CD4-positive, alpha-beta T cell (primary cell): Measurements from ENCODE around the gene HPSE. TPM values are rescaled to one million over a fixed set of nuclear protein-coding genes. Genes with fewer than 3 reads are reported as not detected.

Source experiments
- ATAC-seq: fragments of 200-7000 bp; cut with Tn5 transposase; one replicate; pipeline ENCODE4 v1.10.0; 2022; ENCODE audit warnings: mild to moderate bottlenecking; ENCODE audit not compliant: poor library complexity
- CTCF ChIA-PET: fragments of 350-600 bp; sonication (Branson Sonifier 250); formaldehyde crosslinking; loops from one replicate; lab custom pipeline; 2021; ENCODE audit warnings: antibody characterized with exemption, inconsistent platforms; lab: Charles Lee
- POLR2A ChIA-PET: fragments of 350-600 bp; sonication (Branson Sonifier 250); formaldehyde crosslinking; loops from one replicate; lab custom pipeline; 2021; ENCODE audit warnings: antibody characterized with exemption, inconsistent platforms; lab: Charles Lee
- DNase-seq, 14 experiments: peaks; one replicate each; pipeline ENCODE4 v3.0.0-alpha.2; 2013 to 2020; ENCODE audit warnings: mixed read lengths in 2 of 14
- H3K27ac ChIP-seq, 2 donors: one replicate each; pipeline versions ENCODE4 v1.5.1 to v1.7.0; 2013; ENCODE audit warnings: low read length in 2 of 2, low read depth in 1 of 2, mild to moderate bottlenecking in 1 of 2
- H3K27me3 ChIP-seq, 2 experiments: 1 replicate in 1 of 2; 2 replicates in 1 of 2; pipeline versions ENCODE4 v1.6.1 to v1.7.0; 2013; ENCODE audit warnings: low read length in 2 of 2, control low read depth in 1 of 2, mild to moderate bottlenecking in 1 of 2, moderate library complexity in 1 of 2; ENCODE audit not compliant: insufficient read depth in 2 of 2, control insufficient read depth in 1 of 2
- H3K36me3 ChIP-seq: one replicate; pipeline ENCODE4 v1.6.1; 2013; ENCODE audit warnings: low read length, control low read depth; ENCODE audit not compliant: insufficient read depth
- H3K4me1 ChIP-seq: one replicate; pipeline ENCODE4 v1.6.1; 2013; ENCODE audit warnings: low read length, control low read depth; ENCODE audit not compliant: insufficient read depth
- H3K4me3 ChIP-seq: one replicate; pipeline ENCODE4 v1.5.1; 2013; ENCODE audit warnings: mild to moderate bottlenecking, low read length, moderate library complexity
- H3K9me3 ChIP-seq, 2 experiments: 1 replicate in 1 of 2; 2 replicates in 1 of 2; pipeline versions ENCODE4 v1.6.1 to v1.7.0; 2013; ENCODE audit warnings: low read length in 2 of 2, mild to moderate bottlenecking in 2 of 2, control low read depth in 1 of 2, moderate library complexity in 1 of 2; ENCODE audit not compliant: control insufficient read depth in 1 of 2, insufficient read depth in 1 of 2
- H3K27ac Mint-ChIP-seq: one replicate; pipeline ENCODE4 v1.8.0; 2020; ENCODE audit warnings: mixed read lengths
- H3K27me3 Mint-ChIP-seq: one replicate; pipeline ENCODE4 v1.8.0; 2021; ENCODE audit warnings: mixed read lengths
- H3K36me3 Mint-ChIP-seq: one replicate; pipeline ENCODE4 v1.8.0; 2021; ENCODE audit warnings: low read depth, mixed read lengths
- H3K4me1 Mint-ChIP-seq: one replicate; pipeline ENCODE4 v1.8.0; 2021; ENCODE audit warnings: low read depth, mixed read lengths
- H3K4me3 Mint-ChIP-seq: one replicate; pipeline ENCODE4 v1.8.0; 2020; ENCODE audit warnings: mild to moderate bottlenecking, mixed read lengths
- H3K9me3 Mint-ChIP-seq: one replicate; pipeline ENCODE4 v1.8.0; 2020; ENCODE audit warnings: mixed read lengths
- intact Hi-C, 2 experiments: fragments of 100-400 bp; cut with DNase I in 1 of 2; cut with micrococcal nuclease in 1 of 2; formaldehyde crosslinking; loops; one replicate each; pipeline versions ENCODE4 v1.15.1 to v1.9.0; 2023 to 2025; cut with DNase I, micrococcal nuclease
- total RNA-seq, 174 experiments: library from RNA in 2 of 174; stranded (reverse) in 2 of 174; gene quantifications; one replicate each; pipeline ENCODE4 v1.2.3 and lab custom pipeline; 2021 to 2026
- TF ChIP-seq, protein P1 (sequence below): fragments of 200-600 bp; IDR thresholded peaks from one replicate; pipeline ENCODE4 v1.8.0; 2022; ENCODE audit warnings: antibody characterized with exemption, mild to moderate bottlenecking

Gene HPSE
- total RNA-seq, 2 experiments from 2014 or later = 1.5 to 2.1 TPM

DNA sequence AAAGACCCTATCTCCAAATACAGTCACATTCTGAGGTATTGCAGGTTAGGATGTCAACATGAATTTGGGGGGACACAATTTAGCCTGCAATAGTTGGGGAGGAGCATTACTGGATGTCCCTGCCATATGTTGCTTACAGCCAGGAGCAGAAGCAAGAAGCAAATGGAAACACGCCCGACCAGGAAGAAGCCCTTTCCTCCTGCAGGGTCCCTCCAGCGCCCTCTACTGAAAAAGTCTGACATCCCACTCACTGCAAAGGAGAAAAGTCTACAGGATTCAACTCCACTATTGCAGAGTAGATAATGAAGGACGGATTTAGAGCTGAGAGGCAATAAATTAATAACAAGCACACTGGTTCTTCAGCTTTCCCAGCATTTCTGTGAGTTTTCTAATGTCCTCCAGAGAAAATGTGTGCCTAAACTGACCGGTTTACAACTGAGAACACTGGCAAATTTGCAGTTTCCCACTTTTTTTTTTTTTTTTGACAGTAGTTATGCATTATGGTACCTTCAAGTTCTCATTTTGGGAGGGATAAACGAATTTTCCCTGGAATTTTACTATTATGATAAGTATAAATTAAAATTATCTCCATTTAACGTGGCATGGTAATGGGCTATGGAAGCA, 81.8 kb downstream of the HPSE start:
- H3K27me3 ChIP-seq = no peaks in the 10 kb centered on the region
- POLR2A ChIA-PET = interaction anchor here (0.6 to 4.2 kb wide), 9 partner anchors 35 to 879 kb away, joined by 3 to 37 read pairs (median 4); partner anchors contain the start of genes HNRNPD and PLAC8

DNA sequence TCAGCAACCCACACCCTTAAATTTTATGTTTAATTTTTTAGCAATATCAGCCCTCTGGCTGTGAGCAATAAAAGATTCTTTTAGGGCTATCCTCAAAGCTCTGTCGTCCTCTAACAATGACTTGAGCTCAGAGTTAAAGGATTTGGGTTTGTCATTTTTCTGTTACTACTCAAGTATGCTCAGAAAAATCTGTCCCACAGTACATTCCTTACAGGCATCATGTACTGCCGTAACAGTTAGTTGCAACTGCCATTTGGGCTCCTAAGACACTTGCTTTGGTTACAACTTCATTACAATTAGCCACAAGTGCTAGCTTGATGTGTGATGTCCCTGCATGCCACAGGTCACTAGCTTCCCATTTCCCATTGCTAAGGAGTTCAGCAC, 83.2 kb downstream of the HPSE start:
- H3K9me3 Mint-ChIP-seq = no peaks in the 10 kb centered on the region

More for the DNA sequence above, 81.8 kb downstream of the HPSE start:
- intact Hi-C loops = loop anchor here (1.0 to 5.0 kb wide), 5 partner anchors 36 to 179 kb away; no protein-coding TSS in a partner anchor
- Mint-ChIP-seq H3K4me1 (peaks cover 30% of the 10 kb centered on the region), H3K9me3 (no peaks in the 10 kb centered on the region), H3K4me3 (no peak overlapping the region), H3K36me3 (no peaks in the 10 kb centered on the region), H3K27ac (peak overlapping the region; percentile 53), H3K27me3 (no peaks in the 10 kb centered on the region)
- ATAC-seq (peak; percentile 98), DNase-seq (peak; percentile 52 to 88 (median 66))
- CTCF ChIA-PET = interaction anchor here (0.6 to 3.5 kb wide), 15 partner anchors 8 to 182 kb away, joined by 3 to 18 read pairs (median 4); partner anchors contain the start of gene COQ2
- Histone ChIP-seq H3K4me1 (peaks cover 13% of the 10 kb centered on the region), H3K36me3 (no peaks in the 10 kb centered on the region), H3K4me3 (no peak overlapping the region), H3K9me3 (no peaks in the 10 kb centered on the region), H3K27ac (no peak overlapping the region)
- TF ChIP-seq, protein P1, sequence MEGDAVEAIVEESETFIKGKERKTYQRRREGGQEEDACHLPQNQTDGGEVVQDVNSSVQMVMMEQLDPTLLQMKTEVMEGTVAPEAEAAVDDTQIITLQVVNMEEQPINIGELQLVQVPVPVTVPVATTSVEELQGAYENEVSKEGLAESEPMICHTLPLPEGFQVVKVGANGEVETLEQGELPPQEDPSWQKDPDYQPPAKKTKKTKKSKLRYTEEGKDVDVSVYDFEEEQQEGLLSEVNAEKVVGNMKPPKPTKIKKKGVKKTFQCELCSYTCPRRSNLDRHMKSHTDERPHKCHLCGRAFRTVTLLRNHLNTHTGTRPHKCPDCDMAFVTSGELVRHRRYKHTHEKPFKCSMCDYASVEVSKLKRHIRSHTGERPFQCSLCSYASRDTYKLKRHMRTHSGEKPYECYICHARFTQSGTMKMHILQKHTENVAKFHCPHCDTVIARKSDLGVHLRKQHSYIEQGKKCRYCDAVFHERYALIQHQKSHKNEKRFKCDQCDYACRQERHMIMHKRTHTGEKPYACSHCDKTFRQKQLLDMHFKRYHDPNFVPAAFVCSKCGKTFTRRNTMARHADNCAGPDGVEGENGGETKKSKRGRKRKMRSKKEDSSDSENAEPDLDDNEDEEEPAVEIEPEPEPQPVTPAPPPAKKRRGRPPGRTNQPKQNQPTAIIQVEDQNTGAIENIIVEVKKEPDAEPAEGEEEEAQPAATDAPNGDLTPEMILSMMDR = peak; percentile 79

DNA sequence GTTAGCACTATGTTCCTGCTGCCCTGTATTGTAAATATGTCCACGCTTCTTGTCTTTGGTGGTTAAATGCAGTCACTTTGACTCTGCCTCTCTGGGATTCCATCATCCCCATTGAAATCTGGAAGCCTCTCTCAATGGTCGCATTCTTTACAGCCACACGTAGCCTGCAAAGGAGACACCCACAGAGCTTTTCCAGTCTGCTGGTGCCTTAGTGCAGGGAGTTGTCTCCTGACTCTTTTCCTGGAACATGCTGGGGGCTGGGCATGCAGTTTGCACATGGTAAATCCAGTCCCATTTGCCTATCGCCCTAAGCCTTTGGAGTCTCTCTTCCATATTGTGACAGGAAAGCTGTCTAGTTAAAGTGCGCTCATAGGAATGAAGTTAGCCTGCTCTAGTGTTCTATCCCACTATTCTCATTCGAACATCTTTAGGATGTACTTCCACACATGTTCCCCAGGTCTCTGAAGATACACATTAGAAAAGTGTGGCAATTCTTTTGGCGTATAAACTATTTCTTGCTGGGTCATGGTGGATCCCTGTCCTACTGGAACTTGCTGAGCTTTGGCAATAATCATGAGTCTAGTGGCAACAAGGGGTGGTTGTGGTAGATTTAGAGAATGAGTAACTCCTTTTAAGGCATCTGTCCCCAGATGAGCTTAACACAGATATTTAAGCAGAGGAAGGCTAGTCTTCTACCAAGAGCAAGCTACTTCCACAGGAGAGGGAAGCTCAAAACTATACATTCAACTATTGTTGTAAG, 83.8 kb downstream of the HPSE start:
- H3K27me3 Mint-ChIP-seq = no peaks in the 10 kb centered on the region
- H3K27ac Mint-ChIP-seq = peak overlapping the region; percentile 15
- Histone ChIP-seq H3K27me3 (no peaks in the 10 kb centered on the region), H3K4me1 (peaks cover 13% of the 10 kb centered on the region), H3K4me3 (no peak overlapping the region), H3K9me3 (no peaks in the 10 kb centered on the region), H3K27ac (no peak overlapping the region), H3K36me3 (no peaks in the 10 kb centered on the region)
- DNase-seq (no peak), ATAC-seq (no peak)
- H3K36me3 Mint-ChIP-seq = no peaks in the 10 kb centered on the region
- peaks cover 30% of the 10 kb centered on the region for H3K4me1 Mint-ChIP-seq
- ChIA-PET POLR2A (interaction anchor here (0.9 to 4.2 kb wide), 15 partner anchors 10 to 216 kb away, joined by 3 to 37 read pairs (median 4); partner anchors contain the start of genes COPS4, COQ2 and PLAC8), CTCF (interaction anchor here (1.0 to 3.5 kb wide), 6 partner anchors 10 to 216 kb away, joined by 3 to 18 read pairs (median 6); partner anchors contain the start of gene COPS4)
- intact Hi-C loops = loop anchor here in 1 of 2 experiments (5.0 kb wide), 1 partner anchor 34 kb away; no protein-coding TSS in a partner anchor
- no peak overlapping the region for H3K4me3 Mint-ChIP-seq
- TF ChIP-seq, protein P1 = no peak
- no peaks in the 10 kb centered on the region for H3K9me3 Mint-ChIP-seq

More for the DNA sequence above, 83.2 kb downstream of the HPSE start:
- intact Hi-C loops = loop anchor here in 1 of 2 experiments (5.0 kb wide), 1 partner anchor 34 kb away; no protein-coding TSS in a partner anchor
- H3K36me3 ChIP-seq = no peaks in the 10 kb centered on the region
- H3K4me1 ChIP-seq = peaks cover 13% of the 10 kb centered on the region
- H3K9me3 ChIP-seq = no peaks in the 10 kb centered on the region
- no peak for DNase-seq
- ATAC-seq = no peak
- Mint-ChIP-seq H3K27ac (peak overlapping the region; percentile 15), H3K4me1 (peaks cover 30% of the 10 kb centered on the region), H3K4me3 (no peak overlapping the region), H3K36me3 (no peaks in the 10 kb centered on the region), H3K27me3 (no peaks in the 10 kb centered on the region)
- POLR2A ChIA-PET = interaction anchor here (0.9 to 4.2 kb wide), 14 partner anchors 13 to 216 kb away, joined by 3 to 37 read pairs (median 4); partner anchors contain the start of genes COPS4, COQ2 and PLAC8
- no peak overlapping the region for H3K4me3 ChIP-seq
- no peak overlapping the region for H3K27ac ChIP-seq
- no peaks in the 10 kb centered on the region for H3K27me3 ChIP-seq
- CTCF ChIA-PET = interaction anchor here (1.0 to 3.5 kb wide), 7 partner anchors 9 to 216 kb away, joined by 3 to 18 read pairs (median 6); partner anchors contain the start of gene COPS4
- TF ChIP-seq, protein P1 = no peak
